ENCODE data around the gene KRTAP5-6.

The KRTAP5-6 gene

GRCh38 chr11:1730059-1730629 lies 33.1 kb downstream of the KRTAP5-6 start:
- Histone ChIP-seq H3K36me3 (ENCODE audit: control insufficient read depth in 4 of 4, insufficient read depth in 4 of 4, low read length in 3 of 4) (no peaks in the 10 kb centered on the region), H3K4me1 (ENCODE audit: control extremely low read depth in 1 of 4, control insufficient read depth in 4 of 4, insufficient read depth in 4 of 4, low read length in 3 of 4) (peaks cover 5 to 50% (median 38%) of the 10 kb centered on the region in 4 experiments), H3K4me3 (ENCODE audit: control insufficient read depth in 1 of 7, extremely low read depth in 1 of 7, insufficient read depth in 4 of 7, low read depth in 2 of 7, low read length in 6 of 7) (no peak overlapping the region), H3K27me3 (replicated peaks in 2 of 5; ENCODE audit: control insufficient read depth in 4 of 5, insufficient read depth in 5 of 5, low read length in 4 of 5) (peaks cover 0 to 5% (median 0%) of the 10 kb centered on the region in 5 experiments), H3K9me3 (ENCODE audit: control extremely low read depth in 1 of 5, control insufficient read depth in 4 of 5, insufficient read depth in 2 of 5, low read depth in 1 of 5, low read length in 4 of 5) (no peaks in the 10 kb centered on the region), H3K27ac (ENCODE audit: insufficient read depth in 1 of 2, low read depth in 1 of 2, low read length in 2 of 2, poor library complexity in 1 of 2, severe bottlenecking in 2 of 2) (no peak overlapping the region)
- ChIA-PET POLR2A (no interaction called here), CTCF (interaction anchor here (0.9 to 1.8 kb wide), 3 partner anchors 20 to 85 kb away, joined by 3 to 9 read pairs (median 3); no protein-coding TSS in a partner anchor)
- no peak for DNase-seq
- 69% methylated on average over 9 of the region's 11 CpGs for WGBS (ENCODE audit: insufficient coverage)

- 94% methylated on average over 5 of the region's 5 CpGs for WGBS (ENCODE audit: insufficient coverage)
- Histone ChIP-seq H3K9me3 (ENCODE audit: control extremely low read depth in 1 of 5, control insufficient read depth in 4 of 5, insufficient read depth in 2 of 5, low read depth in 1 of 5, low read length in 4 of 5) (peaks cover 0 to 8% (median 5%) of the 10 kb centered on the region in 5 experiments), H3K36me3 (ENCODE audit: control insufficient read depth in 4 of 4, insufficient read depth in 4 of 4, low read length in 3 of 4) (no peaks in the 10 kb centered on the region), H3K4me1 (ENCODE audit: control extremely low read depth in 1 of 4, control insufficient read depth in 4 of 4, insufficient read depth in 4 of 4, low read length in 3 of 4) (peaks cover 5 to 50% (median 38%) of the 10 kb centered on the region in 4 experiments), H3K4me3 (ENCODE audit: control insufficient read depth in 1 of 7, extremely low read depth in 1 of 7, insufficient read depth in 4 of 7, low read depth in 2 of 7, low read length in 6 of 7) (no peak overlapping the region), H3K27me3 (replicated peaks in 2 of 5; ENCODE audit: control insufficient read depth in 4 of 5, insufficient read depth in 5 of 5, low read length in 4 of 5) (peaks cover 0 to 10% (median 2%) of the 10 kb centered on the region in 5 experiments), H3K27ac (ENCODE audit: insufficient read depth in 1 of 2, low read depth in 1 of 2, low read length in 2 of 2, poor library complexity in 1 of 2, severe bottlenecking in 2 of 2) (no peak overlapping the region)
- ChIA-PET CTCF (no interaction called here), POLR2A (no interaction called here)
- no peak for DNase-seq
These were observed 34.6 kb downstream of the KRTAP5-6 start for GRCh38 chr11:1731451-1732059.

- H3K4me1 ChIP-seq (ENCODE audit: control extremely low read depth in 1 of 4, control insufficient read depth in 4 of 4, insufficient read depth in 4 of 4, low read length in 3 of 4): peaks cover 5 to 50% (median 38%) of the 10 kb centered on the region in 4 experiments
- WGBS (ENCODE audit: insufficient coverage): 91% methylated on average over 13 of the region's 13 CpGs
- H3K9me3 ChIP-seq (ENCODE audit: control extremely low read depth in 1 of 5, control insufficient read depth in 4 of 5, insufficient read depth in 2 of 5, low read depth in 1 of 5, low read length in 4 of 5): peaks cover 0 to 16% (median 13%) of the 10 kb centered on the region in 5 experiments
- no peak for DNase-seq
- H3K4me3 ChIP-seq (ENCODE audit: control insufficient read depth in 1 of 7, extremely low read depth in 1 of 7, insufficient read depth in 4 of 7, low read depth in 2 of 7, low read length in 6 of 7): no peak overlapping the region
- CTCF ChIA-PET: interaction anchor here (1.0 kb wide), 1 partner anchor 10 kb away, joined by 3 read pairs; no protein-coding TSS in a partner anchor
- no peak overlapping the region for H3K27ac ChIP-seq (ENCODE audit: insufficient read depth in 1 of 2, low read depth in 1 of 2, low read length in 2 of 2, poor library complexity in 1 of 2, severe bottlenecking in 2 of 2)
- no peaks in the 10 kb centered on the region for H3K36me3 ChIP-seq (ENCODE audit: control insufficient read depth in 4 of 4, insufficient read depth in 4 of 4, low read length in 3 of 4)
- POLR2A ChIA-PET: no interaction called here
- peaks cover 0 to 17% (median 2%) of the 10 kb centered on the region in 5 experiments for H3K27me3 ChIP-seq (replicated peaks in 2 of 5; ENCODE audit: control insufficient read depth in 4 of 5, insufficient read depth in 5 of 5, low read length in 4 of 5)
These were observed 35.5 kb downstream of the KRTAP5-6 start for GRCh38 chr11:1732418-1733008.

- Histone ChIP-seq H3K9me3 (ENCODE audit: control extremely low read depth in 1 of 5, control insufficient read depth in 4 of 5, insufficient read depth in 2 of 5, low read depth in 1 of 5, low read length in 4 of 5) (peaks cover 0 to 19% (median 13%) of the 10 kb centered on the region in 5 experiments), H3K27ac (ENCODE audit: insufficient read depth in 1 of 2, low read depth in 1 of 2, low read length in 2 of 2, poor library complexity in 1 of 2, severe bottlenecking in 2 of 2) (no peak overlapping the region), H3K36me3 (ENCODE audit: control insufficient read depth in 4 of 4, insufficient read depth in 4 of 4, low read length in 3 of 4) (no peaks in the 10 kb centered on the region), H3K4me3 (ENCODE audit: control insufficient read depth in 1 of 7, extremely low read depth in 1 of 7, insufficient read depth in 4 of 7, low read depth in 2 of 7, low read length in 6 of 7) (no peak overlapping the region), H3K27me3 (replicated peaks in 2 of 5; ENCODE audit: control insufficient read depth in 4 of 5, insufficient read depth in 5 of 5, low read length in 4 of 5) (peaks cover 0 to 17% (median 3%) of the 10 kb centered on the region in 5 experiments), H3K4me1 (ENCODE audit: control extremely low read depth in 1 of 4, control insufficient read depth in 4 of 4, insufficient read depth in 4 of 4, low read length in 3 of 4) (peaks cover 5 to 45% (median 37%) of the 10 kb centered on the region in 4 experiments)
- no peak for DNase-seq
- ChIA-PET CTCF (interaction anchor here (0.8 to 1.8 kb wide), 9 partner anchors 9 to 100 kb away, joined by 3 to 5 read pairs (median 3); no protein-coding TSS in a partner anchor), POLR2A (no interaction called here)
- 84% methylated on average over 11 of the region's 14 CpGs for WGBS (ENCODE audit: insufficient coverage)
These were observed 36.2 kb downstream of the KRTAP5-6 start for GRCh38 chr11:1733009-1733715.

GRCh38 chr11:1733716-1734640 lies 37.0 kb downstream of the KRTAP5-6 start:
- 67% methylated on average over 25 of the region's 28 CpGs for WGBS (ENCODE audit: insufficient coverage)

GRCh38 chr11:1734641-1735081 lies 37.7 kb downstream of the KRTAP5-6 start:
- POLR2A ChIA-PET: interaction anchor here (0.6 to 1.0 kb wide), 3 partner anchors 18 to 56 kb away, joined by 3 to 4 read pairs (median 3); no protein-coding TSS in a partner anchor
- CTCF ChIA-PET: interaction anchor here (0.9 to 1.8 kb wide), 7 partner anchors 17 to 82 kb away, joined by 3 to 5 read pairs (median 3); no protein-coding TSS in a partner anchor
- Histone ChIP-seq H3K9me3 (ENCODE audit: control extremely low read depth in 1 of 5, control insufficient read depth in 4 of 5, insufficient read depth in 2 of 5, low read depth in 1 of 5, low read length in 4 of 5) (peaks cover 0 to 19% (median 13%) of the 10 kb centered on the region in 5 experiments), H3K27ac (ENCODE audit: insufficient read depth in 1 of 2, low read depth in 1 of 2, low read length in 2 of 2, poor library complexity in 1 of 2, severe bottlenecking in 2 of 2) (no peak overlapping the region), H3K36me3 (ENCODE audit: control insufficient read depth in 4 of 4, insufficient read depth in 4 of 4, low read length in 3 of 4) (no peaks in the 10 kb centered on the region), H3K4me1 (ENCODE audit: control extremely low read depth in 1 of 4, control insufficient read depth in 4 of 4, insufficient read depth in 4 of 4, low read length in 3 of 4) (peaks cover 2 to 32% (median 29%) of the 10 kb centered on the region in 4 experiments), H3K27me3 (replicated peaks in 2 of 5; ENCODE audit: control insufficient read depth in 4 of 5, insufficient read depth in 5 of 5, low read length in 4 of 5) (peaks cover 0 to 19% (median 5%) of the 10 kb centered on the region in 5 experiments), H3K4me3 (ENCODE audit: control insufficient read depth in 1 of 7, extremely low read depth in 1 of 7, insufficient read depth in 4 of 7, low read depth in 2 of 7, low read length in 6 of 7) (no peak overlapping the region)
- DNase-seq: no peak
- WGBS (ENCODE audit: insufficient coverage): 46% methylated on average over 9 of the region's 10 CpGs

More at GRCh38 chr11:1733716-1734640, 37.0 kb downstream of the KRTAP5-6 start:
- H3K36me3 ChIP-seq (ENCODE audit: control insufficient read depth in 4 of 4, insufficient read depth in 4 of 4, low read length in 3 of 4): no peaks in the 10 kb centered on the region
- POLR2A ChIA-PET: interaction anchor here (0.6 to 1.0 kb wide), 3 partner anchors 19 to 56 kb away, joined by 3 to 4 read pairs (median 3); no protein-coding TSS in a partner anchor
- peaks cover 0 to 17% (median 5%) of the 10 kb centered on the region in 5 experiments for H3K27me3 ChIP-seq (replicated peaks in 2 of 5; ENCODE audit: control insufficient read depth in 4 of 5, insufficient read depth in 5 of 5, low read length in 4 of 5)
- H3K4me3 ChIP-seq (ENCODE audit: control insufficient read depth in 1 of 7, extremely low read depth in 1 of 7, insufficient read depth in 4 of 7, low read depth in 2 of 7, low read length in 6 of 7): peak overlapping the region in 1 of 7 experiments; percentile 10
- H3K27ac ChIP-seq (ENCODE audit: insufficient read depth in 1 of 2, low read depth in 1 of 2, low read length in 2 of 2, poor library complexity in 1 of 2, severe bottlenecking in 2 of 2): no peak overlapping the region
- peaks cover 2 to 38% (median 34%) of the 10 kb centered on the region in 4 experiments for H3K4me1 ChIP-seq (ENCODE audit: control extremely low read depth in 1 of 4, control insufficient read depth in 4 of 4, insufficient read depth in 4 of 4, low read length in 3 of 4)
- CTCF ChIA-PET: interaction anchor here (0.8 to 1.8 kb wide), 11 partner anchors 14 to 99 kb away, joined by 3 to 5 read pairs (median 3); no protein-coding TSS in a partner anchor
- peaks cover 0 to 19% (median 13%) of the 10 kb centered on the region in 5 experiments for H3K9me3 ChIP-seq (ENCODE audit: control extremely low read depth in 1 of 5, control insufficient read depth in 4 of 5, insufficient read depth in 2 of 5, low read depth in 1 of 5, low read length in 4 of 5)
- DNase-seq: peak in 2 of 3 donors; percentile 65 to 73

All from common myeloid progenitor, CD34-positive (primary cell).